Measurements from ENCODE around the gene IFT27. TPM values are rescaled to one million over a fixed set of nuclear protein-coding genes. Genes with fewer than 3 reads are reported as not detected.

Gene IFT27
- total RNA-seq, 1 donor from 2014 or later: 13.4 TPM

GRCh38 chr22:36797374-36797773 is 21.5 kb upstream of the IFT27 start:
- DNase-seq (ENCODE audit: low read depth): no peak

GRCh38 chr22:36796552-36797175 is 20.7 kb upstream of the IFT27 start:
- DNase-seq (ENCODE audit: low read depth): no peak

GRCh38 chr22:36795633-36796032 is 19.7 kb upstream of the IFT27 start:
- DNase-seq (ENCODE audit: low read depth): no peak

GRCh38 chr22:36790648-36791047 is 14.7 kb upstream of the IFT27 start:
- no peak for DNase-seq (ENCODE audit: low read depth)

GRCh38 chr22:36787204-36787988 is 11.5 kb upstream of the IFT27 start:
- no peak for DNase-seq (ENCODE audit: low read depth)

GRCh38 chr22:36783743-36784142 is 7.8 kb upstream of the IFT27 start:
- DNase-seq (ENCODE audit: low read depth): no peak

GRCh38 chr22:36781656-36782627 is 6.0 kb upstream of the IFT27 start:
- DNase-seq (ENCODE audit: low read depth): peak; percentile 69

DNA sequence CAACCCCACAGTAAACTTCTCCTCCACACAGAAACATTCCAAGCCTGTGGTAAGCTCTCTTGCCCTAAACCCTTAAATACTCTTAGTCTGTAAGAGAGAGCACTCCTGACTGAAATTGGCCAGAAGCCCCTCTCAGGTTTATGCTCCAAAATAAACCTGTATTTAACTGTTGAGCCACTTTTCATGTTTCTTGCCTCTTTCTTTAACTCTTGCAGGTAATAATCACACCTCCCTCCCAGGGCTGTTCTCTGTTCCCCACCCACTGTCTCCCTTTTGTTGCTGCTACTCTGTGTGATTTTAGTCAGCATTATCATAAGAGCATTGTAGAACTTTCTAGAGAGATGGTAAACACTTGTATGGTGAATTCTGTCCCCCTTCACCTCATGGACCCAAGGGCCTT is 2.1 kb upstream of the IFT27 start:
- DNase-seq (ENCODE audit: low read depth): no peak

DNA sequence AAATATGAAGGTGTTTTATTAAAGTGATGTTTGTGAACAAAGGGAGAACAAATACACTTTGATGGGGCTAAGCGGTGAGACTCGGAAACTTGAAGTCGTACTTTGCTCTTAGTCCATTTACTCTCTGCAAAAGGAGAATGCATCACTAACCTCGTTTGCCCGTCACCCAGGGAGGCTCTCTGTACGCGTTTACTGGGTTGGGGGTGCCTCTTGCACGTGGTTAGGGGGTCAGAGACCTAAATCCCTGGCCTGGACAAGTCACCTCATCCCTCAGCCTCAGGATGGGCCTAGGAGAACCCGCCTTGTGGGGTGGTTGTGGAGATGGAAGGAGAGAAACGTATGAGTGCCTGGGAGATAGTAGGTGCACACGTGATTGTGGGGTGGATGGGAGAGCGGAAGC is 803 bp upstream of the IFT27 start:
- DNase-seq (ENCODE audit: low read depth): no peak

DNA sequence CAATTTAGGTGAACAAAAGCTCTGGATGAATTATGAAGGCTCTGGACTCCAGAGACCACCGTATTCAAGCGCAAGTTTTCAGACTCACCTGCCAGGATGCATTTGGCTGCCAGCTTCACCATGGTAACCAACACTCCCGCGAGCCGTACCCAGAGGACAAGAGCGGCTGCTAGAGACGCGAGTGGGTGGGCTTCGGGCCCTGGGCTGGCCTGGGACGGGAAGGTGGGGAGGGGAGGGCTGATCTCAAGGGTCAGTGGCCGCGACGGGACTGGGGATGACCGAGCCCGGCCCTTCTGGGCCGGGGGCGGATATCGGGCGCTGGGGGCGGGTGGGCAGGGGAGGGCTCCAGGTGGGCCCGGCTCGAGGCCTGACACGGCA is 344 bp downstream of the IFT27 start:
- no peak for DNase-seq (ENCODE audit: low read depth)

- DNase-seq (ENCODE audit: low read depth): peak; percentile 51
These were observed 2.0 kb downstream of the IFT27 start for GRCh38 chr22:36773935-36774334.

DNA sequence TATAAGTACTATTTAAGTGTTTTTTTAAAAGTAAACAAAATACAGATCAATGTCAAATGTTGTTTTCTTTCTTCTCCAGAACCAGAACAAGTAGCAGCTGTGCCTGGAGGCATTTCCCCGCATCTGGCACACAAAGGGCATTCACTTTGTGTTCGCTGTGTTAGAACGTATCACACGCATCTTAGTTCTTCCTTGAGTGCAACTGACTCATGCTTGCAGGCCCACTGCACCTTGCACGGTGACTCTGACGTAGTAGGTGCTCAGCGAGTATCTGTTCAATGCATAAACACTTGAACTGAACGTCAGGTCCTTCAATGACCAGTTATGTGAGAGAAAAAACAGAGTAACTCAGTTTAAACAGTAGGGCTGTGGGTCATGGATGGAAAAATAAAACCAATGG is 3.5 kb downstream of the IFT27 start:
- DNase-seq (ENCODE audit: low read depth): no peak

DNA sequence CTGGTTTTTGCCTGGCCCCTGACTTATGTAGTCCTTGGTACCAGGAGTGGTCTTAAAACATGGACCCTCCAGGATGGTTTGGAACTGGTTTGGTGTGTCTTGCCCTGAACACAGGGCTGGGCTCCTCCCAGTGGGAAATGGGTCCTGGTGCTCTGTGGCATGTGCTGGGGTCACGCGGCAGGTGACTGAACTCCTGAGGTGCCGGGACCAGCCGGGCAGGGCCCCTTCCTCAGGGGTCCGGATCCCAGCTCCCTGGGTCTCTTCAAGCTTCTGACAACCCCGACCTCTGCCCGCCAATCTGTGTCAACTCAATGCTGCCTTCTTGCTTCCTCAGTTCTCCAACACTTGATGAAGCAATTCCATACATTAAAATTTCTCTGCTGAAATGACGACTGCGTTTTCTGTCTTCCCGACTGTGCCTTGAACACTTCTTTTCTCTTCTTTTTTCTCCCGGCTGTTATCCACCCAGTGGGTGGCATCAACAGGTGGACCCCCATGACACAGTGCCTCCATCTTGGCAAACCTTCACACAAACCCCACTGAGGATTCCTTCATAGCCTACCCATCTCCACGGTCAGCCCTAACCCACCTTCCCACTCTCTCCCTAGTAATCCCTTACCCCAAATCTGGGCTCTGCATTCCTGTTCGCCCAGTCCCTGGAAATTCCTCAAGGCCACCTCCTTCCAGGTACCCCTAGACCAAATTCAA is 4.4 kb downstream of the IFT27 start:
- DNase-seq (ENCODE audit: low read depth): no peak

DNA sequence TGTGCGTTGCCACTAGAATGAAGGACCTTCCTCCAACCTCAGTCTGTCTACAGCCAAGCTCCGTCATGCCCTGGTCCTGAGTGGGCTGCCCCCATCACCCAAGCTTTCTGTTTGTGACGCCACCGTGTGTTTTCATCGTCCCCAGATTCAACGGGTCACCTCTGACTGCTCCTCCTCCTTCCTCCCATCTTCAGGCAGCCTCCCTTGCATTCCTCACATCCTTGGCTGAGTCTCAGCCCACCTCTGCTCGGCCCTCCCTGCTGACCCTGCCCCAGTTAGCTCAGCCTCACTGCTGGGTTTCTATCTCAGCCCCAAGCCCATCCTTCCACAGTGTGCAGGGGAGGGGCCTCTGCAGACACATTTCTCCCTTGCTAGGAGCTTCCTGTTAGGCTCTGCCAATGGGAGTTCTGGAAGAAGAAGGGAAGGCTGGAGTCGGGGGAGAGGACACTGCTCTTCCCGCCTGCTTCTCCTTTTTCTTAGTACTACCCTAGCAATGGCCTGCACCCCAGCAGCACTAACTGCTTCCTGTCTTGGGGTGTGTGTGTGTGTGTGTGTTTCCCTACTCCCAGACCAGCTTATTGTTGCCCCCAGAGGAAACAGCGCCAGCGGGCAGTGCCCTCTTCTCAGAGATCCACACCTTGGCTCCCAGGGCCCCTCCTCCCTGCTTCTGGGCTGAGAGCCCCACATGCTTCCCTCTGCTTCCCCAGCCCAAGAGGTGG is 5.2 kb downstream of the IFT27 start:
- DNase-seq (ENCODE audit: low read depth): no peak

- no peak for DNase-seq (ENCODE audit: low read depth)
These were observed 6.1 kb downstream of the IFT27 start for GRCh38 chr22:36769541-36770512.

DNA sequence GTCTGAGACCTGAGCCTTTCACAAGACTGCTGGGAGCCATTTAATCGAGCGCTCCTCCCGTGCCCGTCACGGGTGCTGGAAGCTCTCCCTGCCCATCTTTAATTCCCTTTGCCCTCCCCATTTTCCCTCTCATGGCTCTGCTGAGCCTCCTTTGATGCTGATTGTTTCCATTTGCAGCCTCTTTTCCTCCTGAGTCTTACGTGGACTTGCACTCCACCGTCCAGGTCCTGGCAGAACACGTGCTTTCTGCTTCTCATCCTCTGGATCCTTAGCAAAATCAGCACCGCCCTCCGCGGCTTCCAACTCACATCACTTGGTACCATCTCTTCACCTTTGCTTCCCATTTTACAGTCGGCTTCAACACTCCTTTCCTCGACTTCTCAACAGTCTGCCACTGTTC is 7.3 kb downstream of the IFT27 start:
- DNase-seq (ENCODE audit: low read depth): no peak

GRCh38 chr22:36768141-36768540 is 7.8 kb downstream of the IFT27 start:
- no peak for DNase-seq (ENCODE audit: low read depth)

GRCh38 chr22:36767035-36767775 is 8.7 kb downstream of the IFT27 start:
- no peak for DNase-seq (ENCODE audit: low read depth)
